HUES48 (cell line): ENCODE data around the gene VPS25.
"Not testable (repeated sequence)": the region's sequence is repeated elsewhere in the genome, so short reads cannot be mapped to it uniquely, and the experiment has no call there.

ENCODE experiments used
- H3K27ac ChIP-seq: one replicate; pipeline ENCODE4 v1.7.0; 2013; ENCODE audit warnings: low read depth, low read length, inconsistent platforms
- H3K27me3 ChIP-seq: 2 replicates; pipeline ENCODE4 v1.6.1; 2013; ENCODE audit warnings: mild to moderate bottlenecking, low read length; ENCODE audit not compliant: control insufficient read depth, insufficient read depth
- H3K36me3 ChIP-seq: 2 replicates; pipeline ENCODE4 v1.6.1; 2013; ENCODE audit warnings: low read length; ENCODE audit not compliant: control insufficient read depth, insufficient read depth
- H3K4me1 ChIP-seq: 2 replicates; pipeline ENCODE4 v1.6.1; 2013; ENCODE audit warnings: mild to moderate bottlenecking, low read length; ENCODE audit not compliant: control insufficient read depth, insufficient read depth
- H3K4me3 ChIP-seq: 2 replicates; pipeline ENCODE4 v1.5.1; 2013; ENCODE audit warnings: mild to moderate bottlenecking, low read depth, low read length
- H3K9ac ChIP-seq: 2 replicates; pipeline ENCODE4 v1.6.1; 2013; ENCODE audit warnings: mild to moderate bottlenecking, low read depth, low read length, moderate library complexity
- H3K9me3 ChIP-seq: 2 replicates; pipeline ENCODE4 v1.6.1; 2013; ENCODE audit warnings: low read length; ENCODE audit not compliant: control insufficient read depth, insufficient read depth

Gene VPS25

DNA sequence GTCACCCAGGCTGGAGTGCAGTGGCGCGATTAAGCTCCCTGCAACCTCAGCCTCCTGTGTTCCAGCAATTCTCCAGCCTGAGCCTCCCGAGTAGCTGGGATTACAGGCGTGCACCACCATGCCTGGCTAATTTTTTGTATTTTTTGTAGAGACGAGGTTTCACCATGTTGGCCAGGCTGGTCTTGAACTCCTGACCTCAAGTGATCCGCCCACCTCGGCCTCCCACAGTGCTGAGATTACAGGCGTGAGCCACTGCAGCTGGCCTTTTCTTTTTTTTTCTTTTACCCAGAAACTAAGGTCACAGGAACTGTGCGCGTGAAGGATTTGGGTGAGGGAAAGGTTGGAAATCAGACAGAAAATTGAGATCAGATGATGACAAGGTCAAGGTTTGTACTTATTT, 3.3 kb upstream of the VPS25 start:
- H3K36me3 ChIP-seq, H3K27ac ChIP-seq, H3K9ac ChIP-seq, H3K4me3 ChIP-seq, H3K4me1 ChIP-seq, H3K27me3 ChIP-seq, H3K9me3 ChIP-seq: not testable (repeated sequence)

GRCh38 chr17:42772945-42773289, 332 bp upstream of the VPS25 start:
- H3K36me3 ChIP-seq: peaks cover 33% of the 10 kb centered on the region

GRCh38 chr17:42774066-42774745, 957 bp downstream of the VPS25 start:
- Histone ChIP-seq H3K36me3 (peaks cover 45% of the 10 kb centered on the region), H3K27ac (peak overlapping the region; percentile 59), H3K9me3 (no peaks in the 10 kb centered on the region), H3K4me1 (no peaks in the 10 kb centered on the region), H3K27me3 (no peaks in the 10 kb centered on the region), H3K9ac (no peak overlapping the region), H3K4me3 (peak overlapping the region; percentile 75)

More at GRCh38 chr17:42772945-42773289, 332 bp upstream of the VPS25 start:
- no peaks in the 10 kb centered on the region for H3K27me3 ChIP-seq
- no peaks in the 10 kb centered on the region for H3K9me3 ChIP-seq
- no peaks in the 10 kb centered on the region for H3K4me1 ChIP-seq
- peak overlapping the region; percentile 65; the same call in 1 of the 2 replicates for H3K9ac ChIP-seq
- peak overlapping the region; percentile 75 for H3K4me3 ChIP-seq
- peak overlapping the region; percentile 51 for H3K27ac ChIP-seq

DNA sequence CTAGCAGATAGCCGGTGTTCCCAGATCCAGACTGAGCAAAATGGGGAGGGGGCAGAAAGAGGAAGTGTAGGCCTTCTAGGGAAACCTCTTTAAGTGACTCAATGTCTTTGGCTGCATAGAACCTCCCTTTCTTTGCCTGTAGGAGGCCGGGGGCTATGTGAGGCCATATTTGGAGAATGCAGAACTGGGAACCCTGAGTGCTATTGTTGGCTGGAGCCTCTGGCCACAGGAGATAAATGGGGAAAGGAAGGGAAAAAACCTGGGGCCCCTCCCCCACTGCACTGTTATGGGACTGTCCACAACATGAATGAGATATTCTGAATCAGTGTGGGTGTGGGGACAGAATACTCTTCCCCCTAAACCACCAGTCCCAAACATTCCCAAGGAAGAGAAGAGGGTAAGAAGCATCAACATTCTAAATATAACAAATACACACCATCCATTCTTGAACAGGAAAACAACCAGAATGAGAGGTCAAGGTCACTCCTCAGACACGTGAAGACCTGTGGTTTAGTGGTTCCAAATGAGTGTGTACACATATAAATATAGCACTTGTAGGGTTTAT, 2.4 kb downstream of the VPS25 start:
- Histone ChIP-seq H3K4me3 (no peak overlapping the region), H3K4me1 (0 out of 2 replicates have a peak, but pooled peaks cover 5% of the 10 kb centered on the region), H3K27ac (no peak overlapping the region), H3K36me3 (peaks cover 48% of the 10 kb centered on the region), H3K27me3 (no peaks in the 10 kb centered on the region; the same call in 1 of the 2 replicates), H3K9ac (no peak overlapping the region), H3K9me3 (no peaks in the 10 kb centered on the region)

GRCh38 chr17:42778570-42778969, 5.3 kb downstream of the VPS25 start:
- Histone ChIP-seq H3K9me3 (no peaks in the 10 kb centered on the region), H3K36me3 (peaks cover 48% of the 10 kb centered on the region), H3K27me3 (peaks cover 20% of the 10 kb centered on the region), H3K4me1 (0 out of 2 replicates have a peak, but pooled peaks cover 5% of the 10 kb centered on the region), H3K27ac (no peak overlapping the region), H3K9ac (no peak overlapping the region), H3K4me3 (no peak overlapping the region)

GRCh38 chr17:42779304-42779935, 6.2 kb downstream of the VPS25 start:
- H3K27me3 ChIP-seq: peaks cover 20% of the 10 kb centered on the region
- peaks cover 46% of the 10 kb centered on the region for H3K36me3 ChIP-seq
- H3K9ac ChIP-seq: no peak overlapping the region
- peak overlapping the region; percentile 63 for H3K4me3 ChIP-seq
- H3K27ac ChIP-seq: no peak overlapping the region
- no peaks in the 10 kb centered on the region for H3K9me3 ChIP-seq
- 0 out of 2 replicates have a peak, but pooled peaks cover 5% of the 10 kb centered on the region for H3K4me1 ChIP-seq

DNA sequence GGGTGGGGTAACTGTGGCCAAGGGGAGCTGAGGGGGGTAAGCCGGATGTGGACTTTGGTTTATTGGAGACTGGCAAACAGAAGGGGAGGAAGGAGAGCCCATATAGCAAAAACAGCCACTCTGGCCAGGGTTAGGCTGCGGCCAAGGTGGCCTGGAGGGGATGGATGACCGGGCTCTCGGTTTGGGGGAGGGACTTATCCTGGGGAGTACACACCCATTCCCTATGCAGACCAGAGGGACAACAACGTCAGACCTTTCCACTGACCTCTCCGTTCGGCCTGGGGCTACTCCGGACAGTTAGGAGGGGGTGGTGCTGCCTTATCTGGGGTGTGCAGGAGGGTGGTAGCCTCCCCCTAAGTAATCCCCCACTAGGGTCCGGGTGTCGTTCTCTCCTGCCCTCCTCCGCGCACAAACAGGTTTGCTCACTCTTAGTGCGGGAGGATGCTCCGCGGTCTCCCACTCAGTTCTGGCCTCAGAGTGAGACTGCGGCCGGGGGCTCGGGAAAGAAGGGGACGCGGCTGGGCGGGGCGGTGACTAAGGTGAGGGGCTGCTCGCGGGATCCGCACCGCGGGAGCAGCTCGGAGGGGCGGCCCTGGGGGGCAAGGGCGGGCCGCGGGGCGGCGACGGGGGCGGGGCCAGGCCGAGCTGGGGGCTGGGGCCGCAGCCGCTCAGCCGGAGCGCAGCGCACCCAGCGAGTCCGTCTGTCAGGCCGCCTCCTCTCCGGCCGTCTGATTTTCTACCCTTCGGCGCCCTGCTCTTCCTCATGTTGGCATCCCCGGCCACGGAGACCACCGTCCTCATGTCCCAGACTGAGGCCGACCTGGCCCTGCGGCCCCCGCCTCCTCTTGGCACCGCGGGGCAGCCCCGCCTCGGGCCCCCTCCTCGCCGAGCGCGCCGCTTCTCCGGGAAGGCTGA, 6.9 kb downstream of the VPS25 start, which contains the start of gene WNK4:
WNK4 (plus strand) TSS at position 675 of the 915 bp plus-strand sequence; CDS start at position 764, 89 bp downstream.
- Histone ChIP-seq H3K27me3 (peaks cover 20% of the 10 kb centered on the region), H3K4me1 (0 out of 2 replicates have a peak, but pooled peaks cover 5% of the 10 kb centered on the region), H3K4me3 (peak within 1 kb of the TSS; percentile 63), H3K27ac (peak within 1 kb of the TSS; percentile 68), H3K9ac (no peak within 1 kb of the TSS; the same call in 1 of the 2 replicates), H3K36me3 (peaks cover 38% of the 10 kb centered on the region), H3K9me3 (no peaks in the 10 kb centered on the region)

DNA sequence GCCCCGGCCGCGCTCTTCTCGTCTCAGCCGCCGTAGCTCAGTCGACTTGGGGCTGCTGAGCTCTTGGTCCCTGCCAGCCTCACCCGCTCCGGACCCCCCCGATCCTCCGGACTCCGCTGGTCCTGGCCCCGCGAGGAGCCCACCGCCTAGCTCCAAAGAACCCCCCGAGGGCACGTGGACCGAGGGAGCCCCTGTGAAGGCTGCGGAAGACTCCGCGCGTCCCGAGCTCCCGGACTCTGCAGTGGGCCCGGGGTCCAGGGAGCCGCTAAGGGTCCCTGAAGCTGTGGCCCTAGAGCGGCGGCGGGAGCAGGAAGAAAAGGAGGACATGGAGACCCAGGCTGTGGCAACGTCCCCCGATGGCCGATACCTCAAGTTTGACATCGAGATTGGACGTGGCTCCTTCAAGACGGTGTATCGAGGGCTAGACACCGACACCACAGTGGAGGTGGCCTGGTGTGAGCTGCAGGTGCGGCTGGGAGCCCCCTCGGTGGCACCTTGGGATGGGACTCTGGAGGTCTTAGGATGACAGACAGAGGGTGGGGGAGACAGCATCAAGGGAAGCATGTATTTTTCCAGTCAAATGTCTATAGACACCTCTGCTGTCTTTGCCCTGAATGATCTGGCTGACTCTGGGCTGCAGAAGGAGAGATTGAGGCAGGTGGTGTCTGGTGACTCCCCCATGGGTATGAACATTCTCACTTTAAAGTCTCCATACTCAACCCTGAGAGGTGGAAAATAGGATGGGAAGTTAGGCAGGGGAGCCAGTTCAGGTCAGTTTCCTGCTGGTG, 7.8 kb downstream of the VPS25 start:
- peaks cover 20% of the 10 kb centered on the region for H3K27me3 ChIP-seq
- 0 out of 2 replicates have a peak, but pooled peaks cover 5% of the 10 kb centered on the region for H3K4me1 ChIP-seq
- peaks cover 30% of the 10 kb centered on the region for H3K36me3 ChIP-seq
- H3K9ac ChIP-seq: no peak overlapping the region; the same call in 1 of the 2 replicates
- H3K27ac ChIP-seq: no peak overlapping the region
- H3K9me3 ChIP-seq: no peaks in the 10 kb centered on the region
- H3K4me3 ChIP-seq: peak overlapping the region; percentile 63

GRCh38 chr17:42781639-42782165, 8.5 kb downstream of the VPS25 start:
- Histone ChIP-seq H3K27ac (no peak overlapping the region), H3K36me3 (peaks cover 25% of the 10 kb centered on the region), H3K4me3 (peak overlapping the region; percentile 63; the same call in 1 of the 2 replicates)

More at GRCh38 chr17:42781639-42782165, 8.5 kb downstream of the VPS25 start:
- 0 out of 2 replicates have a peak, but pooled peaks cover 5% of the 10 kb centered on the region for H3K4me1 ChIP-seq
- H3K9ac ChIP-seq: no peak overlapping the region
- no peaks in the 10 kb centered on the region for H3K9me3 ChIP-seq
- peaks cover 20% of the 10 kb centered on the region for H3K27me3 ChIP-seq
